Measurements from ENCODE around the gene OR1I1. TPM values are rescaled to one million over a fixed set of nuclear protein-coding genes. Genes with fewer than 3 reads are reported as not detected.

Gene OR1I1
- total and polyA plus RNA-seq, 2 of the 4 experiments (the other 2 are of a cell fraction), result not detected

- Histone ChIP-seq H3K9me3 (ENCODE audit: control insufficient read depth, insufficient read depth, low read length) (peaks cover 9% of the 10 kb centered on the region), H3K27ac (ENCODE audit: insufficient read depth, low read length) (peak overlapping the region; percentile 98), H3K36me3 (ENCODE audit: control insufficient read depth, insufficient read depth, low read length) (no peaks in the 10 kb centered on the region), H3K4me1 (ENCODE audit: control insufficient read depth, insufficient read depth, low read length) (peaks cover 13% of the 10 kb centered on the region), H4K20me1 (ENCODE audit: insufficient read depth, low read length) (no peaks in the 10 kb centered on the region), H3K4ac (ENCODE audit: low read depth, low read length) (peak overlapping the region; percentile 94), H3K79me1 (ENCODE audit: low read depth in 1 of 2, low read length in 2 of 2) (no peaks in the 10 kb centered on the region), H4K8ac (ENCODE audit: low read depth in 2 of 2, low read length in 2 of 2) (peak overlapping the region; percentile 63 to 91), H2AK5ac (ENCODE audit: low read depth, low read length) (peak overlapping the region; percentile 87), H3K23ac (ENCODE audit: low read depth, low read length) (peak overlapping the region; percentile 85; the same call in 1 of the 2 replicates), H2BK20ac (ENCODE audit: low read depth, low read length) (peak overlapping the region; percentile 96), H2BK120ac (ENCODE audit: low read depth, low read length) (peak overlapping the region; percentile 97), H3K14ac (replicated peaks; ENCODE audit: low read depth, low read length) (peak overlapping the region; percentile 90), H2AFZ (replicated peaks; ENCODE audit: low read length, poor library complexity) (peak overlapping the region; percentile 73), H3K4me3 (ENCODE audit: insufficient read depth, low read depth, low read length) (no peak overlapping the region), H4K5ac (ENCODE audit: low read depth, low read length) (peak overlapping the region; percentile 91), H2BK5ac (ENCODE audit: low read depth, low read length, poor library complexity, severe bottlenecking) (peak overlapping the region; percentile 91), H3K27me3 (ENCODE audit: control insufficient read depth, insufficient read depth, low read length) (no peaks in the 10 kb centered on the region), H3K9me1 (ENCODE audit: insufficient read depth, low read length) (0 out of 2 replicates have a peak, but pooled peaks cover 2% of the 10 kb centered on the region), H3K9ac (ENCODE audit: low read depth, low read length) (0 out of 2 replicates have a peak overlapping the region, but pooled peaks have one; percentile 1), H4K91ac (ENCODE audit: insufficient read depth, low read depth, low read length) (peak overlapping the region; percentile 92), H3K18ac (ENCODE audit: low read depth, low read length) (peak overlapping the region; percentile 95), H3K4me2 (ENCODE audit: low read depth, low read length) (peak overlapping the region; percentile 19), H2AK9ac (replicated peaks; ENCODE audit: low read depth, low read length, poor library complexity) (no peak overlapping the region), H2BK15ac (ENCODE audit: low read depth, low read length) (peak overlapping the region; percentile 89; the same call in 2 of the 3 replicates), H3K56ac (ENCODE audit: extremely low read depth, insufficient read depth, low read length) (peak overlapping the region; percentile 78)
- dilution Hi-C loops (cut with HindIII; ENCODE audit: low sequenced_read_pairs, unreplicated experiment), result no loop called here
- peak; percentile 58 for DNase-seq
- TF ChIP-seq FOS (IDR thresholded peaks at IDR 0.05; ENCODE audit: low read depth, low read length) (peak; percentile 63; the same call in 1 of the 2 replicates), RFX5 (IDR thresholded peaks at IDR 0.05; ENCODE audit: low read depth, low read length) (no peak)
- ChIA-PET CTCF (interaction anchor here (0.6 to 1.4 kb wide), 2 partner anchors 13 to 47 kb away, joined by 3 to 4 read pairs; a partner anchor contains a TSS), POLR2A (ENCODE audit: unreplicated experiment) (interaction anchor here (0.7 kb wide), 1 partner anchor 81 kb away, joined by 6 read pairs; no protein-coding TSS in a partner anchor)
- no TSS peak for BruUV-seq (replicated peaks)
- intact Hi-C loops (cut with micrococcal nuclease), result no loop called here
- WGBS, 2 experiments (ENCODE audit: extremely low coverage in 2 of 2, insufficient read length in 1 of 2), result no CpG with 5 or more reads among the region's 1 CpG
- in situ Hi-C loops (cut with MboI; ENCODE audit: low sequenced_read_pairs), result no loop called here
- ATAC-seq (ENCODE audit: low read depth), result peak; percentile 74
Observed at GRCh38 chr19:15138427-15138826, 56.4 kb downstream of the OR1I1 start.

All from IMR-90 (cell line).